Uterus (tissue), 2 donors: ENCODE data around the gene HAVCR1.

Source experiments
- POLR2A ChIP-seq, 2 donors: fragments of 450-650 bp; IDR thresholded peaks; one replicate each; pipeline ENCODE4 v1.6.1; 2016; ENCODE audit warnings: antibody characterized with exemption in 2 of 2, mild to moderate bottlenecking in 1 of 2, moderate library complexity in 1 of 2
- TF ChIP-seq, protein P1 (sequence below), 4 experiments: fragments of 200-600 bp in 2 of 4; fragments of 450-650 bp in 2 of 4; sonication (generic) in 2 of 4; IDR thresholded peaks; one replicate each; pipeline ENCODE4 v1.5.1; 2016 to 2019; ENCODE audit warnings: antibody characterized with exemption in 4 of 4, mild to moderate bottlenecking in 2 of 4, moderate library complexity in 1 of 4

DNA sequence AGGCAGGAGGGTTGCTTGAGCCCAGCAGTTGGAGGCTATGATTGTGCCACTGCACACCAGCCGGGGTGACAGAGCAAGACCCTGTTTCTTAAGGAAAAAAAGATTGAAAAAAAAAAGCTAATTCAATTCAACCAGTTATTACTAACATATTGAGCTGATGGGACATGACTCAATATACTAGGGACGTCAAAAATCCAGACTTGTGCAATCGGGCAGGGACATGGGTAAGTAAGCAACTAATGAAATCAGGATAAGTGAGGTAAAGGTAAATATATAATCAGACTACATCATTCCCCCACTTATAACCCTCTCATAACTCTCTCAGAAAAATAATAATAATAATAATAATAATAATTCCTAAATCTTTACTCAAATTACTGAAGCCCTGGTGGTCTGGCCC lies 975 bp upstream of the HAVCR1 start:
- TF ChIP-seq, protein P1, sequence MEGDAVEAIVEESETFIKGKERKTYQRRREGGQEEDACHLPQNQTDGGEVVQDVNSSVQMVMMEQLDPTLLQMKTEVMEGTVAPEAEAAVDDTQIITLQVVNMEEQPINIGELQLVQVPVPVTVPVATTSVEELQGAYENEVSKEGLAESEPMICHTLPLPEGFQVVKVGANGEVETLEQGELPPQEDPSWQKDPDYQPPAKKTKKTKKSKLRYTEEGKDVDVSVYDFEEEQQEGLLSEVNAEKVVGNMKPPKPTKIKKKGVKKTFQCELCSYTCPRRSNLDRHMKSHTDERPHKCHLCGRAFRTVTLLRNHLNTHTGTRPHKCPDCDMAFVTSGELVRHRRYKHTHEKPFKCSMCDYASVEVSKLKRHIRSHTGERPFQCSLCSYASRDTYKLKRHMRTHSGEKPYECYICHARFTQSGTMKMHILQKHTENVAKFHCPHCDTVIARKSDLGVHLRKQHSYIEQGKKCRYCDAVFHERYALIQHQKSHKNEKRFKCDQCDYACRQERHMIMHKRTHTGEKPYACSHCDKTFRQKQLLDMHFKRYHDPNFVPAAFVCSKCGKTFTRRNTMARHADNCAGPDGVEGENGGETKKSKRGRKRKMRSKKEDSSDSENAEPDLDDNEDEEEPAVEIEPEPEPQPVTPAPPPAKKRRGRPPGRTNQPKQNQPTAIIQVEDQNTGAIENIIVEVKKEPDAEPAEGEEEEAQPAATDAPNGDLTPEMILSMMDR (IDR thresholded peaks at IDR 0.05) = no peak
- TF ChIP-seq POLR2A (IDR thresholded peaks at IDR 0.05) = no peak
